Thyroid gland (tissue), 4 donors: ENCODE data around the gene LSM6.

ENCODE experiments used
- POLR2A ChIP-seq, 2 donors: fragments of 450-650 bp; IDR thresholded peaks; one replicate each; pipeline ENCODE4 v1.6.1; 2017; ENCODE audit warnings: antibody characterized with exemption in 2 of 2, mild to moderate bottlenecking in 2 of 2, moderate library complexity in 1 of 2
- TF ChIP-seq, protein P1 (sequence below), 6 experiments: fragments of 200-600 bp in 3 of 6; fragments of 450-650 bp in 3 of 6; sonication (generic) in 3 of 6; IDR thresholded peaks; one replicate each; pipeline ENCODE4 v1.5.1; 2016 to 2019; ENCODE audit warnings: antibody characterized with exemption in 6 of 6, mild to moderate bottlenecking in 2 of 6, inconsistent platforms in 1 of 6, moderate library complexity in 1 of 6

DNA sequence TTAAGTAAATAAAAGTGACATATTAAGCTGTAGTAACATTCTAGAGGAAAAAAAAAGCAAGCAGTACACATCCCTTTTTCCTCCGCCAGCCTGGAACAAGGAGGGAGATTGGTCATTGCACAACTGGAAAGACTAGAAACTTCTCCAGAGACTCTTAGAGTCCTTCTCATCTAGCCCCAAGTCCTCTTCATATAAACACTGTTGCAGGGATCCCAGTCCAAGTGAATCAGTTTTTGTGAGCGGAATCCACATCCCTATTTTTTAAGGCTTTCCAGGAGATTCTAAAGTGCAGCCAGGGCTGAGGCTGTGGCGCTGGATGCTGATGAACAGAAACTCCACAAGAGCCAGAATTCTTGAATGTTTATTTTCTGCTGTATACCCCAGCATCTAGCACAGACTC is 62.6 kb downstream of the LSM6 start:
- TF ChIP-seq, protein P1, sequence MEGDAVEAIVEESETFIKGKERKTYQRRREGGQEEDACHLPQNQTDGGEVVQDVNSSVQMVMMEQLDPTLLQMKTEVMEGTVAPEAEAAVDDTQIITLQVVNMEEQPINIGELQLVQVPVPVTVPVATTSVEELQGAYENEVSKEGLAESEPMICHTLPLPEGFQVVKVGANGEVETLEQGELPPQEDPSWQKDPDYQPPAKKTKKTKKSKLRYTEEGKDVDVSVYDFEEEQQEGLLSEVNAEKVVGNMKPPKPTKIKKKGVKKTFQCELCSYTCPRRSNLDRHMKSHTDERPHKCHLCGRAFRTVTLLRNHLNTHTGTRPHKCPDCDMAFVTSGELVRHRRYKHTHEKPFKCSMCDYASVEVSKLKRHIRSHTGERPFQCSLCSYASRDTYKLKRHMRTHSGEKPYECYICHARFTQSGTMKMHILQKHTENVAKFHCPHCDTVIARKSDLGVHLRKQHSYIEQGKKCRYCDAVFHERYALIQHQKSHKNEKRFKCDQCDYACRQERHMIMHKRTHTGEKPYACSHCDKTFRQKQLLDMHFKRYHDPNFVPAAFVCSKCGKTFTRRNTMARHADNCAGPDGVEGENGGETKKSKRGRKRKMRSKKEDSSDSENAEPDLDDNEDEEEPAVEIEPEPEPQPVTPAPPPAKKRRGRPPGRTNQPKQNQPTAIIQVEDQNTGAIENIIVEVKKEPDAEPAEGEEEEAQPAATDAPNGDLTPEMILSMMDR (IDR thresholded peaks at IDR 0.05): no peak
- TF ChIP-seq POLR2A (IDR thresholded peaks at IDR 0.05): no peak
